ENCODE results near the gene OPCML. TPM values are rescaled to one million over a fixed set of nuclear protein-coding genes. Genes with fewer than 3 reads are reported as not detected.

OPCML gene
- total and polyA plus RNA-seq, 12 donors: under 0.01 to 1.2 (median 0.39) TPM

DNA sequence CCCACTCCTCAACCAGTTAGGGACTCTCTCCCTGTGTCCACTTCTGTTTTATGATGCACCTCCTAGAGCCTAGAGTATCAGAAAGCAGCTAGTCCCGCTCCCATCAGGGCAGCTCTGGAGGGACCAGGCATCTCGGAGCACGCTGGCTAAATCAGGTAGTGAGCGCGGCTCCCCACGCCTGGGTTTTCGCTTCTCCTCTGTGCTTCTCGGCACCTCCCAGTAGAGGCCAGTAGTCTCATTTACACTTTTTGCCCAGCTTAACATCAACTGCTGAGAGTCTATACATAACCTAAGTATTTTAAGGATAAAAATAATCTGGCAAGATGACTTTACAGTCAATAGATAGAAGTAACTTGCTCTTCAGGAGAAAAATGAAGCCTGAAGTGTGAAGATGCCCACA, 473.8 kb downstream of the OPCML start:
- Histone ChIP-seq H3K27me3 (peaks cover 7 to 43% (median 23%) of the 10 kb centered on the region in 7 donors), H3K36me3 (no peaks in the 10 kb centered on the region), H3K4me3 (no peak overlapping the region), H3K27ac (no peak overlapping the region), H3K4me1 (peaks cover 0 to 4% (median 0%) of the 10 kb centered on the region in 9 donors), H3K9me3 (no peaks in the 10 kb centered on the region)
- DNase-seq: no peak
- TF ChIP-seq, protein P1, sequence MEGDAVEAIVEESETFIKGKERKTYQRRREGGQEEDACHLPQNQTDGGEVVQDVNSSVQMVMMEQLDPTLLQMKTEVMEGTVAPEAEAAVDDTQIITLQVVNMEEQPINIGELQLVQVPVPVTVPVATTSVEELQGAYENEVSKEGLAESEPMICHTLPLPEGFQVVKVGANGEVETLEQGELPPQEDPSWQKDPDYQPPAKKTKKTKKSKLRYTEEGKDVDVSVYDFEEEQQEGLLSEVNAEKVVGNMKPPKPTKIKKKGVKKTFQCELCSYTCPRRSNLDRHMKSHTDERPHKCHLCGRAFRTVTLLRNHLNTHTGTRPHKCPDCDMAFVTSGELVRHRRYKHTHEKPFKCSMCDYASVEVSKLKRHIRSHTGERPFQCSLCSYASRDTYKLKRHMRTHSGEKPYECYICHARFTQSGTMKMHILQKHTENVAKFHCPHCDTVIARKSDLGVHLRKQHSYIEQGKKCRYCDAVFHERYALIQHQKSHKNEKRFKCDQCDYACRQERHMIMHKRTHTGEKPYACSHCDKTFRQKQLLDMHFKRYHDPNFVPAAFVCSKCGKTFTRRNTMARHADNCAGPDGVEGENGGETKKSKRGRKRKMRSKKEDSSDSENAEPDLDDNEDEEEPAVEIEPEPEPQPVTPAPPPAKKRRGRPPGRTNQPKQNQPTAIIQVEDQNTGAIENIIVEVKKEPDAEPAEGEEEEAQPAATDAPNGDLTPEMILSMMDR (IDR thresholded peaks at IDR 0.05): no peak
- no peak for ATAC-seq
- 49 to 52% methylated on average over 8 of the region's 8 CpGs for WGBS, 2 donors
- intact Hi-C loops (cut with DNase I): no loop called here

GRCh38 chr11:133053124-133053776, 479.1 kb downstream of the OPCML start:
- TF ChIP-seq, protein P1 (IDR thresholded peaks at IDR 0.05): no peak
- no peak for DNase-seq
- peaks cover 0 to 35% (median 6%) of the 10 kb centered on the region in 7 donors for H3K27me3 ChIP-seq
- intact Hi-C loops (cut with DNase I): no loop called here
- peaks cover 0 to 16% (median 3%) of the 10 kb centered on the region in 9 donors for H3K4me1 ChIP-seq
- peak overlapping the region in 2 of 10 donors; percentile 53 to 57 for H3K27ac ChIP-seq
- H3K9me3 ChIP-seq: no peaks in the 10 kb centered on the region
- no peak for ATAC-seq
- 51 to 77% methylated on average over 9 of the region's 9 CpGs for WGBS, 2 donors
- no peak overlapping the region for H3K4me3 ChIP-seq
- no peaks in the 10 kb centered on the region for H3K36me3 ChIP-seq

DNA sequence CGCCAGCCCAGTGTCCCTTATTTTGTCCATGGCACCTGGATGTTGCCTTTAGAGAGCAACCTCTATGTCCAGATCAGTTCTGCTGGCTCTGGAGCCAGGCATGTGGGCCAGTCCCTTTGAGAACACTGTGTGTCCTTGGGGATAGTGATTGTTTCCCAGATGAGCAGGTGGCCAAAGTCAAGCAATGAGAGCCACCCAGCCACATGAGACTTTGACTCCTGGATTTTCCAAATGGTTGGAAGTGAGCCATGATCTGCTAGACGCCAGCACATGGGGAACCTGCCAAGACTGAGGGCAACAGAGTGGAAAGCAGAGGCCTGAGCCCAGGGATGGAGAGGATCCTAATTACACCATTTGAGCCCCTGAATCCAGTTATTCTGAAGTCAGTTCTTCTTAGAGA, 479.8 kb downstream of the OPCML start:
- Histone ChIP-seq H3K4me3 (no peak overlapping the region), H3K27me3 (peaks cover 0 to 34% (median 12%) of the 10 kb centered on the region in 7 donors), H3K36me3 (no peaks in the 10 kb centered on the region), H3K9me3 (no peaks in the 10 kb centered on the region), H3K4me1 (peaks cover 0 to 16% (median 3%) of the 10 kb centered on the region in 9 donors), H3K27ac (peak overlapping the region in 2 of 10 donors; percentile 53 to 57)
- DNase-seq (peak in 1 of 2 donors; percentile 22), ATAC-seq (peak in 7 of 8 donors; percentile 34 to 95 (median 67))
- TF ChIP-seq, protein P1 (IDR thresholded peaks at IDR 0.05): no peak
- 51 to 54% methylated on average over 2 of the region's 2 CpGs for WGBS, 2 donors
- intact Hi-C loops (cut with DNase I): no loop called here

DNA sequence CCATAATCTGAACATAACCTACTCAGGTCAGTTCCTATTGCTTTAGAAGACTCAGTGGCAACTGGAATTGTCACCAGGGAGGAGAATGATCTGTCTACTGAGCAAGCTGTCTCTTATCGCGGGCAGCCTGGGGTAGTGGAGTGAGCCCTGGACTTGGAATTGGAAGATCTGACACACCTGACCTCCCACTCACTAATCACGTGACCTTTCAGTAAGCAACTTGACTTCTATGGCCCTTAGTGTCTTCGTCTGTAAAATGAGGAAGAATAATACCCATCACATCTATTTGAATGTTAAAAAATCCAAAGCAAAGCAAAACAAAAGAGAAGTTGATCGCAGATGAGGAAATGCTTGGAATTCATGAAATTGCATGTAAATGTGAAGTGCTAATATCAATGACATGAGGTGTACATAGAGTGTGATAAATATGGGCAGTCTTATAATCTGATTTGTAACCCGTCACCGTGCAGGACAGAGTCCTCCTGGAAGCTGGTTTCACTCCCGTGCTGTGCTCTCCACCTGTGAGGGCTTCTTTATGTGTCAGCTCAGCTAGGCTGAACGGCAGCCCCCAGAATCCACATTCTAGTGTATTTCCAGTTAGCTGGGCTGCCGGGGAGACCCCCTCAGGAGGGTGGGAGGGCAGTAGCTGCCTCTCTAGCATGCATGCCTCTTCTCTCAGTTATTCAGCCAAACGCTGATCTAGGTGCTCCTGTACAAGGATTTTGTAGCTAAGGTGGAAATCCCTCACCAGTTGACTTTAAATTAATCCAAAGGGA, 482.9 kb downstream of the OPCML start:
- intact Hi-C loops (cut with DNase I): no loop called here
- Histone ChIP-seq H3K9me3 (no peaks in the 10 kb centered on the region), H3K4me3 (no peak overlapping the region), H3K36me3 (no peaks in the 10 kb centered on the region), H3K27me3 (peaks cover 0 to 59% (median 35%) of the 10 kb centered on the region in 7 donors), H3K27ac (no peak overlapping the region), H3K4me1 (peaks cover 0 to 16% (median 3%) of the 10 kb centered on the region in 9 donors)
- WGBS, 2 donors: 48 to 52% methylated on average over 11 of the region's 11 CpGs
- ATAC-seq (no peak), DNase-seq (no peak)
- TF ChIP-seq, protein P1 (IDR thresholded peaks at IDR 0.05): no peak
